ENCODE results near the gene ZYX. TPM values are rescaled to one million over a fixed set of nuclear protein-coding genes. Genes with fewer than 3 reads are reported as not detected.

The ZYX gene
- total RNA-seq, 4 donors from 2014 or later: 48.2 to 138 (median 62.8) TPM

DNA sequence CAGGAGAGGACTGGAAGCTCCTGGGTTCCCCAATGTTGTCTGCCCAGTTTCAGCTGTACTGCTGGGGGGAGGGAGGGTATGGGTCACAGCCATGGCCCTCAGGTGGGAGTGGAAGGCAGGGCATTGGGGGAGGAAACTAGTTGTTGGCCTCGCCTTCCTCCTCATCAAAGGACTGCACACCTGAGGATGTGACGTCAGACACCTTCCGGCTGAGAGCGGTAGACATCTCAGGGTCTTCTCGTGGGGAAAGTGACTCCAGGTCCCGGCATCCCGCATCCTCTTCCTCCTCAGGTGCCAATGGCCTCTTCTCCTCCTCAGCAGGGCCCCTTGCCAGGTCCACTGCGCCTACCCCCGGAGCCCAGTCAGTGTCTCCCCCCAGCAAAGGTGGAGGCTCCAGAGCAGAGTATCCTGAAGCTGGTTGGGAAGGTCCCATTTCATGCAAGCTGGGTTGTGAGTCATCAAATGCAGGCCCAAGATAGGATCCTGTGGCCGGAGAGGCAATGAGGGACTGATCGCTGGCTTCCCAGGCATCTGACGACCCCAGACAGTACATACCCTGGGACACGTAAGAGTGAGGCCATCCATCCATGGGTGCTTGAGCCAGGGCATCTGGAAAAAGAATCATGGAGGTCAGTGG is 24.6 kb upstream of the ZYX start:
- TF ChIP-seq, protein P1, sequence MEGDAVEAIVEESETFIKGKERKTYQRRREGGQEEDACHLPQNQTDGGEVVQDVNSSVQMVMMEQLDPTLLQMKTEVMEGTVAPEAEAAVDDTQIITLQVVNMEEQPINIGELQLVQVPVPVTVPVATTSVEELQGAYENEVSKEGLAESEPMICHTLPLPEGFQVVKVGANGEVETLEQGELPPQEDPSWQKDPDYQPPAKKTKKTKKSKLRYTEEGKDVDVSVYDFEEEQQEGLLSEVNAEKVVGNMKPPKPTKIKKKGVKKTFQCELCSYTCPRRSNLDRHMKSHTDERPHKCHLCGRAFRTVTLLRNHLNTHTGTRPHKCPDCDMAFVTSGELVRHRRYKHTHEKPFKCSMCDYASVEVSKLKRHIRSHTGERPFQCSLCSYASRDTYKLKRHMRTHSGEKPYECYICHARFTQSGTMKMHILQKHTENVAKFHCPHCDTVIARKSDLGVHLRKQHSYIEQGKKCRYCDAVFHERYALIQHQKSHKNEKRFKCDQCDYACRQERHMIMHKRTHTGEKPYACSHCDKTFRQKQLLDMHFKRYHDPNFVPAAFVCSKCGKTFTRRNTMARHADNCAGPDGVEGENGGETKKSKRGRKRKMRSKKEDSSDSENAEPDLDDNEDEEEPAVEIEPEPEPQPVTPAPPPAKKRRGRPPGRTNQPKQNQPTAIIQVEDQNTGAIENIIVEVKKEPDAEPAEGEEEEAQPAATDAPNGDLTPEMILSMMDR (IDR thresholded peaks at IDR 0.05): no peak
- ATAC-seq (ENCODE audit: low FRiP score): no peak
- DNase-seq (ENCODE audit: low spot score): no peak

DNA sequence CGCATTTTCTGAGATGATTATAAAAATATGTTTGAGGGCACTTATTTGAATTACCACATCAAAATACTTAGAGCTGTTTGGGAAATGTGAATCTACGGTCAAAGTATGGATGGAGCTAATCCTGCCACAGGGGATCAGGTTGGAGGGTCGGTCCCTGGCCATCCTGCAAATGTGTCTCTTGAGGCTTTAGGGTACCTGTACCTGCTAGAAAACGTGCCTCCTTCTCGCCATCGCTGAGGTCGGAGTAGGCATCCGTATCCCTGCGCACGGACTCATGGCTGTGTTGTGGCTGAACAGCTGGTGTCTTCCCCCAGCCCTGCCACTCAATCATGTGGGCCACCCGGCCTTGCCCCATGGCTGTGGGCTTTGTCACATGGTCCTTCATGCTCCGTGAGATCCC is 22.5 kb upstream of the ZYX start:
- DNase-seq (ENCODE audit: low spot score) (no peak), ATAC-seq (ENCODE audit: low FRiP score) (no peak)
- TF ChIP-seq, protein P1 (IDR thresholded peaks at IDR 0.05): no peak

DNA sequence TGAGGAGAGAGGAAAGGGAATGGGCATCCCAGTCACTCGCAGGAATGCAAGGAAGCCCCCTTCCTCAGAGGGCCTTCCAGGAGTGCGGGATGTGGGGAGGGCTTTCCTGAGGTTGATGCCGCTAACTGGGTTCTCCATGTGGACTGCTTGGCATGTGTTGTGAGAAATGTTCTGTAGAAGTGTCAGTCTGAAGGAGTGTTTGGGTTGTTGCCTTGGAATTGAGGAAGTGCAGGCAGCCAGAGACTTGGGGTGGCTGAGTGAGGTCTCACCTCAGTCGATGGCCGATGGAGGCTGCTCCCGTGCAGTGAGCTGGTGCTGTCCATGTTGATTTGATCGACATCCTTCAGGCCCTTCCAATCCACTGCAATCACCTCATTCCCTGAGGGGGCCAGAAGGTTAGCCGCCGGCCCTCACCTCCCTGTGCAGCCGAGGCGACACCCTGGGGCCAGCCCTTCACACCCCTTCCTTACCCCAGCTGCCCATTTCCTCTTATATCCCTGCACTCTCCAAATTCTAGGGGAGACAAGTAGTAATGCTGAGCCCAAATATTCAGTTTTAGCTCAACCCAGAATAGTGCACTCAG is 21.3 kb upstream of the ZYX start:
- DNase-seq (ENCODE audit: low spot score) (no peak), ATAC-seq (ENCODE audit: low FRiP score) (no peak)
- TF ChIP-seq, protein P1 (IDR thresholded peaks at IDR 0.05): no peak

DNA sequence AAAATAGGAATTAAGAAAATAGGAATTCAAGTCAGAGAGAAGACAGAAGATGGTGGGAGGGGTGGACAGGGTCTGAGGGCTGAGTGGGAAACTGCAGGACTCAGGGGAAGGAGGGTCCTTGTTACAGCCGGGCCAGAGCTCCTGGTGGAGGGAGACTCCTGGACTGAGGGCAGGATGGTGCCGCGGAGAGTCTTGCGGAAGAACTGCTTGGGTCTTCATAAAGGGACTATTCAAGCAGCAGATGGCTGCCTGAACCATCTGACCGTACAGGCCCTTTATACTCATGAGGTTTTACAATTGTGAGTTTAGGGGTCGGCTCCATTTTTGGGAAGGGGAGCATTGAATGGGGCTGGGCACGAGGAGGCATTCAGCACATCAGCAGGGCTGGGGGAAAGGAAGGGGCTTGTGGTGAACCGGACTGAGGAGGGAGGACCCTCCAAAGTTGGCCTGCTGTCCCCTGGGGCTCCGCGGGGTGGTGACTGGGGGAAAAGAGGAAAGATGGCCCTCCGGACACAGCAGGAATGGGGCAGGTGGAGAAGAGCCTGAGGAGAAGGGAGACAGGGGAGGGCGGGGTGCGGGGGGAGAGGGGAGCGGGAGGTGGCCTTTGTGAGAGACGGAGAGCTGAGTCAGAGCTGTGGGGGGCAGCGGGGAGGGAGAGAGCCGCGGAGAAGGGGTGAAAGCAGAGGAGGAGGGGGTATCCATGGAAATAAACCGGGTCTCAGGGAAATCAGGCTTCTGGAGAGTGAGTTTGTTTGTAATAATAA is 20.2 kb upstream of the ZYX start:
- TF ChIP-seq, protein P1 (IDR thresholded peaks at IDR 0.05): no peak
- ATAC-seq (ENCODE audit: low FRiP score) (no peak), DNase-seq (ENCODE audit: low spot score) (no peak)

DNA sequence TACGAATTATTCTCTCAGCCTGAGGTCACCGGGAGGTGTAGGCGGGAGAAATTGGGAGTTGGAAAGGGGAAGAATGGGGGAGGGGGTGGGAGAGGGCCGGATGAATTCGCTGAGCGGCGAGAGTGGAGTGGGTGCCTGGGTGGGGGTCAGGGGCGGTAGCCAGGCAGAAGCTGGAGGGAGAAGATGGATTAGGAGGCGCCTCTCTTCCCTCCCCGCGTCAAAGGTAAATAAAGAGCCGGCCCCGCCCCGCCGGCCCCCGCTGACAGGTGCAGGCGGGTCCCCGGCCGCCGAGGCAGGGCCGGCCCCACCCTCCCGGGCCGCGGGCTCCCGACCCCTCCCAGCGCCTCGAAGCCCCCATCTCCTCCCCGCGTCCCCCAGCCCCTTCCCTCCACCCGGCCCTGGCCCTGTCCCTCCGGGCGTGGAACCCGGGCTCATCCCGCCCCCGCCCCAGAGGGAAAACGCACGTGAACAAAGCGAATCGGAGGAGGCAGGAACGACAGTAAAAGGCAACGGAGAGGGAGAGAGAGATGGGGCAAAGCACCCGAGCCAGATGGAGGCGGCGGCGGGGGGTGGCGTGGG is 19.5 kb upstream of the ZYX start:
- no peak for DNase-seq (ENCODE audit: low spot score)
- ATAC-seq (ENCODE audit: low FRiP score): no peak
- TF ChIP-seq, protein P1 (IDR thresholded peaks at IDR 0.05): no peak

DNA sequence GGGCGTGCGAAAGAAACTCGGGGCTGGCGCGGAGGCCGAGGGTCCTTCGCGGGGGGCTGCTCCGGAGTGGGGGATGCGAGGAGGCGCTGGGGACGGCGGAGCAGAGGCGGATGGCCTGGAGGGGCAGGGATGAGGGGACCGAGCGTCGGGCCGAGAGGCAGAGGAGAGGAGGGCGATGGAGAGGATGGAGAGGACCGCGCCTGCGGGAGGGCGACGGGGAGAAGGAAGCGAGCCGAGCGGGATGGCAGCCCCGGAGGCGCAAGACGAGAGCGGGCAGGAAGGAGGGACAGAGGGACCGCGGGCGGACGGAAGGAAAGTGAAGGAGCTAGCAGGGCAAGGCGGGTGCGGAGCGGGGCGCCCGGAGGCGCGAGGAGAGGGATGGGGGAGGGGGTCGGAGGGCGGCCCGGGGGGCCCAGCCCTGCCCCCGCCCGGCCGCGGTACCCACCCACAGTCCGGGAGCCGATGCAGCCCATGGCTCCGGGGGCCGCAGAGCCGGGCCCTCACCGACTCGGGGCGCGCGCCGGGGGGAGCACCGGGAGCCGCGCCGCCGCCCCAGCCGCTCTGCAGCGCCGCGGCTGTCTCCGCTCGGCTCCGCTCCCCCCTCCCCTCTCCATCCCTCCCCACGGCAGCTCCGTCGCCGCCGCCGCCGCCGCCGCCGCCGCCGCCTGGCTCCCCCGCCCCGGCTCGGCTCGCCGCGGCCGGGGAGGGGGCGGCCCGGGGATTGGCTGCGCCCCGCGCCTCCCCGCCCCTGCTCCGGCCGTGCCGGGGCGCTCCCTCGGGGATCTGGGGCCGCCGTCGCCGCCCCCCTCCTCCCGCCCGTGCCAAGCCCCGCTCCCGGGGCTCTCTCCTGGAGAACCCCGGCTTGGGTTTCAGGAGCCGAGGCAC is 18.8 kb upstream of the ZYX start, which contains the start of gene FAM131B:
Gene FAM131B (minus strand): TSS at position 583 of the 885 bp plus-strand sequence. CDS start 110 bp downstream, at position 473.
- peak; percentile 56 for ATAC-seq (ENCODE audit: low FRiP score)
- DNase-seq (ENCODE audit: low spot score): no peak
- TF ChIP-seq, protein P1 (IDR thresholded peaks at IDR 0.05): no peak

Measured in omental fat pad (tissue), 4 donors.